Osteoblast (primary cell): ENCODE results near the gene EXOSC7. TPM values are rescaled to one million over a fixed set of nuclear protein-coding genes. Genes with fewer than 3 reads are reported as not detected.

Experiments used
- DNase-seq: peaks from one replicate; pipeline ENCODE4 v3.0.0; 2011; ENCODE audit warnings: low spot score, mixed read lengths; ENCODE audit not compliant: insufficient read length; ENCODE audit errors: missing footprints
- H2AFZ ChIP-seq: 2 replicates; pipeline ENCODE4 v1.6.0; 2011; ENCODE audit warnings: mild to moderate bottlenecking, low read length
- H3K27ac ChIP-seq: 2 replicates; pipeline ENCODE4 v1.5.1; 2011; ENCODE audit warnings: mild to moderate bottlenecking, low read depth, low read length, moderate library complexity
- H3K27me3 ChIP-seq: 2 replicates; pipeline ENCODE4 v1.6.0; 2012; ENCODE audit warnings: mild to moderate bottlenecking, control low read depth, inconsistent platforms, low read length, moderate library complexity; ENCODE audit not compliant: insufficient read depth
- H3K36me3 ChIP-seq: 2 replicates; pipeline ENCODE4 v1.5.1; 2011; ENCODE audit warnings: mild to moderate bottlenecking, low read length, control low read depth, moderate library complexity; ENCODE audit not compliant: insufficient read depth
- H3K4me1 ChIP-seq: 2 replicates; pipeline ENCODE4 v1.5.1; 2011; ENCODE audit warnings: mild to moderate bottlenecking, low read length, control low read depth, moderate library complexity; ENCODE audit not compliant: insufficient read depth
- H3K4me2 ChIP-seq: 2 replicates; pipeline ENCODE4 v1.6.0; 2011; ENCODE audit warnings: mild to moderate bottlenecking, low read length; ENCODE audit not compliant: insufficient read depth
- H3K4me3 ChIP-seq: fragments of 200-600 bp; sonication (generic); 3 replicates; pipeline ENCODE4 v1.5.1; 2012; ENCODE audit warnings: mild to moderate bottlenecking, low read length, inconsistent platforms; ENCODE audit not compliant: insufficient read depth
- H3K79me2 ChIP-seq: 2 replicates; pipeline ENCODE4 v1.6.0; 2012; ENCODE audit warnings: mild to moderate bottlenecking, low read length, control low read depth, inconsistent platforms; ENCODE audit not compliant: insufficient read depth
- H3K9me3 ChIP-seq: 2 replicates; pipeline ENCODE4 v1.5.1; 2011; ENCODE audit warnings: low read depth, low read length, control low read depth
- H4K20me1 ChIP-seq: 2 replicates; pipeline ENCODE4 v1.6.0; 2012; ENCODE audit warnings: mild to moderate bottlenecking, low read length, control low read depth; ENCODE audit not compliant: insufficient read depth
- total RNA-seq: library from RNA; depleted of rRNA; stranded (reverse); fragments of >200 nt; gene quantifications from 2 replicates; pipeline ENCODE4 v1.2.3, GENCODE V29; 2012
- TF ChIP-seq, protein P1 (sequence below): IDR thresholded peaks from 2 replicates; pipeline ENCODE4 v1.5.1; 2011; ENCODE audit warnings: mild to moderate bottlenecking, low read depth, low read length, moderate library complexity; ENCODE audit errors: extremely low read depth

The EXOSC7 gene
- total RNA-seq, 1 donor = 31.8 TPM

- Histone ChIP-seq H3K9me3 (no peaks in the 10 kb centered on the region), H3K79me2 (no peaks in the 10 kb centered on the region), H3K4me1 (peaks cover 39% of the 10 kb centered on the region), H3K27me3 (no peaks in the 10 kb centered on the region), H3K4me2 (peak overlapping the region; percentile 23), H3K27ac (peak overlapping the region; percentile 81), H2AFZ (no peak overlapping the region), H3K4me3 (no peak overlapping the region), H4K20me1 (no peaks in the 10 kb centered on the region), H3K36me3 (no peaks in the 10 kb centered on the region)
- TF ChIP-seq, protein P1, sequence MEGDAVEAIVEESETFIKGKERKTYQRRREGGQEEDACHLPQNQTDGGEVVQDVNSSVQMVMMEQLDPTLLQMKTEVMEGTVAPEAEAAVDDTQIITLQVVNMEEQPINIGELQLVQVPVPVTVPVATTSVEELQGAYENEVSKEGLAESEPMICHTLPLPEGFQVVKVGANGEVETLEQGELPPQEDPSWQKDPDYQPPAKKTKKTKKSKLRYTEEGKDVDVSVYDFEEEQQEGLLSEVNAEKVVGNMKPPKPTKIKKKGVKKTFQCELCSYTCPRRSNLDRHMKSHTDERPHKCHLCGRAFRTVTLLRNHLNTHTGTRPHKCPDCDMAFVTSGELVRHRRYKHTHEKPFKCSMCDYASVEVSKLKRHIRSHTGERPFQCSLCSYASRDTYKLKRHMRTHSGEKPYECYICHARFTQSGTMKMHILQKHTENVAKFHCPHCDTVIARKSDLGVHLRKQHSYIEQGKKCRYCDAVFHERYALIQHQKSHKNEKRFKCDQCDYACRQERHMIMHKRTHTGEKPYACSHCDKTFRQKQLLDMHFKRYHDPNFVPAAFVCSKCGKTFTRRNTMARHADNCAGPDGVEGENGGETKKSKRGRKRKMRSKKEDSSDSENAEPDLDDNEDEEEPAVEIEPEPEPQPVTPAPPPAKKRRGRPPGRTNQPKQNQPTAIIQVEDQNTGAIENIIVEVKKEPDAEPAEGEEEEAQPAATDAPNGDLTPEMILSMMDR = no peak
- DNase-seq = no peak
These were observed 79.0 kb downstream of the EXOSC7 start for GRCh38 chr3:45055032-45055410.

GRCh38 chr3:45055411-45056143 is 79.5 kb downstream of the EXOSC7 start:
- Histone ChIP-seq H3K9me3 (no peaks in the 10 kb centered on the region), H2AFZ (no peak overlapping the region), H3K27me3 (no peaks in the 10 kb centered on the region), H3K4me1 (peaks cover 41% of the 10 kb centered on the region), H3K4me2 (peak overlapping the region; percentile 8), H3K79me2 (no peaks in the 10 kb centered on the region), H4K20me1 (no peaks in the 10 kb centered on the region), H3K27ac (peak overlapping the region; percentile 81), H3K4me3 (no peak overlapping the region), H3K36me3 (no peaks in the 10 kb centered on the region)
- no peak for DNase-seq
- TF ChIP-seq, protein P1 = peak; percentile 20

GRCh38 chr3:45056608-45057301 is 80.7 kb downstream of the EXOSC7 start:
- H3K4me3 ChIP-seq = no peak overlapping the region
- H4K20me1 ChIP-seq = no peaks in the 10 kb centered on the region
- H3K27ac ChIP-seq = peak overlapping the region; percentile 40
- no peaks in the 10 kb centered on the region for H3K9me3 ChIP-seq
- TF ChIP-seq, protein P1 = no peak
- peaks cover 47% of the 10 kb centered on the region for H3K4me1 ChIP-seq
- no peak overlapping the region for H2AFZ ChIP-seq
- H3K79me2 ChIP-seq = no peaks in the 10 kb centered on the region
- no peak for DNase-seq
- no peak overlapping the region for H3K4me2 ChIP-seq
- H3K27me3 ChIP-seq = no peaks in the 10 kb centered on the region
- no peaks in the 10 kb centered on the region for H3K36me3 ChIP-seq

DNA sequence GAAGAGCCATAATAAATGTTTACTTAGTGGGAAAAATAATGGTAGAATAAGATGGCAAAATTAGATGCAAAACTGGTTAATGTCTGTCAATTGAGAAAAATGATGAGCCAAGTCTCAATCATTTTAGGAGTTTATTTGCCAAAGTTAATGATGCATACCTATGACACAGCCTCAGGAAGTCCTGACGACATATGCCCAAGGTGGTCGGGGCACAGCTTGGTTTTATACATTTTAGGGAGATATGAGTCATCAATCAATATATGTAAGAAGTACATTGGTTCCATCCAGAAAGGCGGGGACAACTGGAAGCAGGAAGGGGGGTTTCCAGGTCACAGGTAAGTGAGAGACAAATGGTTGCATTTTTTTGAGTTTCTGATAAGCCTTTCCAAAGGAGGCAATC is 81.5 kb downstream of the EXOSC7 start:
- Histone ChIP-seq H3K4me1 (peaks cover 51% of the 10 kb centered on the region), H2AFZ (no peak overlapping the region), H3K4me3 (no peak overlapping the region), H3K4me2 (no peak overlapping the region), H3K9me3 (no peaks in the 10 kb centered on the region), H3K27me3 (no peaks in the 10 kb centered on the region), H4K20me1 (no peaks in the 10 kb centered on the region), H3K27ac (no peak overlapping the region), H3K79me2 (no peaks in the 10 kb centered on the region), H3K36me3 (no peaks in the 10 kb centered on the region)
- DNase-seq = no peak
- TF ChIP-seq, protein P1 = no peak
